GM12878 (cell line): ENCODE measurements around the gene DPP9. TPM values are rescaled to one million over a fixed set of nuclear protein-coding genes. Genes with fewer than 3 reads are reported as not detected.

Source experiments
- ATF2 ChIP-seq: IDR thresholded peaks from 2 replicates; pipeline ENCODE4 v1.6.1; 2012; ENCODE audit warnings: low read length, inconsistent platforms
- CEBPB ChIP-seq, 2 experiments: fragments of 150-350 bp in 1 of 2; IDR thresholded peaks; 2 replicates each; pipeline ENCODE4 v1.6.1; 2012 to 2014; ENCODE audit warnings: low read depth in 2 of 2, low read length in 2 of 2, borderline replicate concordance in 1 of 2, inconsistent platforms in 1 of 2
- MXI1 ChIP-seq: fragments of 150-350 bp; IDR thresholded peaks from 2 replicates; pipeline ENCODE4 v1.6.1; 2011; ENCODE audit warnings: low read depth, mild to moderate bottlenecking, inconsistent platforms, low read length, improper control_type of control experiment
- PBX3 ChIP-seq: IDR thresholded peaks from 2 replicates; pipeline ENCODE4 v1.6.1; 2011; ENCODE audit warnings: mild to moderate bottlenecking, low read depth, low read length, moderate library complexity; ENCODE audit not compliant: insufficient replicate concordance
- PKNOX1 ChIP-seq: fragments of 450-650 bp; IDR thresholded peaks from 2 replicates; pipeline ENCODE4 v1.6.1; 2016; ENCODE audit warnings: mild to moderate bottlenecking
- SKIL ChIP-seq: fragments of 450-650 bp; IDR thresholded peaks from 2 replicates; pipeline ENCODE4 v1.6.1; 2017; ENCODE audit warnings: mild to moderate bottlenecking, low read depth, inconsistent platforms; ENCODE audit not compliant: poor library complexity, severe bottlenecking
- USF1 ChIP-seq: IDR thresholded peaks from 2 replicates; pipeline ENCODE4 v1.6.1; 2011; ENCODE audit warnings: borderline replicate concordance, low read depth, mild to moderate bottlenecking, moderate library complexity, mixed read lengths, low read length; ENCODE audit not compliant: insufficient read depth; ENCODE audit errors: extremely low read length
- ZBTB11 ChIP-seq: fragments of 450-650 bp; formaldehyde crosslinking; IDR thresholded peaks from 2 replicates; pipeline ENCODE4 v1.5.0; 2022; ENCODE audit warnings: mild to moderate bottlenecking, missing genetic modification characterization
- ZBTB40 ChIP-seq: fragments of 450-650 bp; IDR thresholded peaks from 2 replicates; pipeline ENCODE4 v1.6.1; 2016; ENCODE audit warnings: mild to moderate bottlenecking, moderate library complexity, borderline replicate concordance
- ZNF24 ChIP-seq: fragments of 450-650 bp; IDR thresholded peaks from 2 replicates; pipeline ENCODE4 v1.6.1; 2017; ENCODE audit warnings: antibody characterized with exemption, mild to moderate bottlenecking
- ZNF274 ChIP-seq: IDR thresholded peaks from one replicate; pipeline ENCODE4 v1.8.0; 2011; ENCODE audit not compliant: insufficient read length, insufficient read depth
- polyA plus RNA-seq, 11 experiments: library from polyadenylated mRNA; depleted of rRNA in 4 of 11; unstranded in 6 of 11; stranded (reverse) in 5 of 11; fragments of >200 nt; fragmentation: Nextera tagmentation in 4 of 11; fragmentation: Illumina TruSeq in 1 of 11; extraction: Ambion mirVana in 4 of 11; extraction: Trizol in 1 of 11; gene quantifications; 1 replicate in 1 of 11; 2 replicates in 10 of 11; pipeline versions ENCODE4 v1.2.1 to v1.2.3, GENCODE V29; 2011 to 2016; ENCODE audit warnings: inconsistent platforms in 2 of 11, missing spikeins in 2 of 11, low read depth in 1 of 11
- total RNA-seq, 4 experiments: library from RNA; depleted of rRNA in 3 of 4; stranded (reverse); fragments of >200 nt in 3 of 4; fragmentation: Illumina TruSeq in 1 of 4; extraction: Trizol in 1 of 4; gene quantifications; 2 replicates each; pipeline versions ENCODE4 v1.2.1 to v1.2.3, GENCODE V29; 2013 to 2021

Gene DPP9
- total and polyA plus RNA-seq, 10 of the 15 experiments (the other 5 are each of a cell fraction or from before 2014, with no cell fraction given), result 0.64 to 58.6 (median 27.6) TPM

- TF ChIP-seq PKNOX1 (no peak), ZBTB40 (peak; percentile 38; the same call in 1 of the 2 replicates), ZBTB11 (no peak), PBX3 (no peak), SKIL (no peak), MXI1 (peak; percentile 96), ATF2 (no peak), USF1 (peak; percentile 95), CEBPB (IDR thresholded peaks at IDR 0.05; ENCODE audit: borderline replicate concordance in 1 of 2, low read depth in 2 of 2, low read length in 2 of 2) (no peak), ZNF274 (no peak), ZNF24 (no peak)
Observed at GRCh38 chr19:4759388-4760284, 36.0 kb upstream of the DPP9 start (continued).
